ENCODE measurements around the gene TPRG1L.
A peak's percentile ranks its signal among the peaks of the same experiment; 100 is the strongest.

- peak; percentile 74 to 87 (median 85) for TF ChIP-seq CTCF (IDR thresholded peaks at IDR 0.05)
- no peak for TF ChIP-seq POLR2A (IDR thresholded peaks at IDR 0.05)
- TF ChIP-seq EP300 (IDR thresholded peaks at IDR 0.05), result no peak
- no peak for TF ChIP-seq POLR2AphosphoS5 (IDR thresholded peaks at IDR 0.05)
Measured at GRCh38 chr1:3618881-3619671, 5.7 kb upstream of the TPRG1L start.

Data from upper lobe of left lung (tissue), 4 donors.